Measurements from ENCODE around the gene CAB39. TPM values are rescaled to one million over a fixed set of nuclear protein-coding genes. Genes with fewer than 3 reads are reported as not detected.

Gene CAB39
- polyA plus RNA-seq, 1 experiment = 23.6 TPM

DNA sequence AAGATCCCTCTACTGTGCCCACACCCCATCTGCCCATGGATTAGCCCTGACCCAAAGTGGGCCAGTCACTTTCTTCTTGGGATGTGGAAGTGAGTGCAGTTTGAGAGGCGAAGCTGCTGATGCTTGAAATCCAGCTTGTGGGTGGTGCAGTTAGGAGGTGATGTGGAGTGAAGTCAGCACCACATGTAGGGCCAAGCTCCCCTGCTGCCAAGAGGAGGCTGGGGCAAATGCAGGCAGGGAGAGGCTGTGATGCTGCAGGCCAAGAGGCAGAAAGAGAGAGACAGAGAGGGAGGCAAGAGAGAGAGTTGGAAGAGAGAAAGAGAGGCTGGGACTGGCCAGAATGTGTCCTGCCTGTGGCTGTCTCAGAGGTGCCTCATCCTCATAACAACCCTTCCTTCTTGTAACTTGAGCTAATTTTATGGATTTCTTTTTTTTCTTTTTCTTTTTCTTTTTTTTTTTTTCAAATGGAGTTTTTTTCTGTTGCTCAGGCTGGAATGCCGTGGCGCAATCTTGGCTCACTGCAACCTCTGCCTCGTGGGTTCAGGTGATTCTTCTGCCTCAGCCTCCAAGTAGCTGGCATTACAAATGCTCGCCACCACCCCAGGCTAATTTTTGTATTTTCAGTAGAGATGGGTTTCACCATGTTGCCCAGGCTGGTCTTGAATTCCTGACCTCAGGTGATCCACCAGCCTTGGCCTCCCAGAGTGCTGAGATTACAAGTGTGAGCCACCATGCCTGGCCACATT lies 35.3 kb upstream of the CAB39 start:
- DNase-seq (ENCODE audit: low read depth) = no peak
- ChIA-PET POLR2A (no interaction called here), CTCF (interaction anchor here (0.6 kb wide), 1 partner anchor 213 kb away, joined by 3 read pairs; no protein-coding TSS in a partner anchor)

GRCh38 chr2:230678018-230678417 lies 34.6 kb upstream of the CAB39 start:
- DNase-seq (ENCODE audit: low read depth) = no peak
- Histone ChIP-seq H3K36me3 (ENCODE audit: control insufficient read depth, insufficient read depth, low read length) (no peaks in the 10 kb centered on the region), H3K27me3 (ENCODE audit: control insufficient read depth, insufficient read depth, low read length) (peaks cover 3% of the 10 kb centered on the region), H3K4me3 (ENCODE audit: low read depth, low read length) (no peak overlapping the region)
- TF ChIP-seq, protein P1, sequence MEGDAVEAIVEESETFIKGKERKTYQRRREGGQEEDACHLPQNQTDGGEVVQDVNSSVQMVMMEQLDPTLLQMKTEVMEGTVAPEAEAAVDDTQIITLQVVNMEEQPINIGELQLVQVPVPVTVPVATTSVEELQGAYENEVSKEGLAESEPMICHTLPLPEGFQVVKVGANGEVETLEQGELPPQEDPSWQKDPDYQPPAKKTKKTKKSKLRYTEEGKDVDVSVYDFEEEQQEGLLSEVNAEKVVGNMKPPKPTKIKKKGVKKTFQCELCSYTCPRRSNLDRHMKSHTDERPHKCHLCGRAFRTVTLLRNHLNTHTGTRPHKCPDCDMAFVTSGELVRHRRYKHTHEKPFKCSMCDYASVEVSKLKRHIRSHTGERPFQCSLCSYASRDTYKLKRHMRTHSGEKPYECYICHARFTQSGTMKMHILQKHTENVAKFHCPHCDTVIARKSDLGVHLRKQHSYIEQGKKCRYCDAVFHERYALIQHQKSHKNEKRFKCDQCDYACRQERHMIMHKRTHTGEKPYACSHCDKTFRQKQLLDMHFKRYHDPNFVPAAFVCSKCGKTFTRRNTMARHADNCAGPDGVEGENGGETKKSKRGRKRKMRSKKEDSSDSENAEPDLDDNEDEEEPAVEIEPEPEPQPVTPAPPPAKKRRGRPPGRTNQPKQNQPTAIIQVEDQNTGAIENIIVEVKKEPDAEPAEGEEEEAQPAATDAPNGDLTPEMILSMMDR (IDR thresholded peaks at IDR 0.05; ENCODE audit: insufficient read depth, low read depth, low read length) = no peak
- CTCF ChIA-PET = no interaction called here
- POLR2A ChIA-PET = no interaction called here

More for the DNA sequence above, 35.3 kb upstream of the CAB39 start:
- TF ChIP-seq, protein P1 (IDR thresholded peaks at IDR 0.05; ENCODE audit: insufficient read depth, low read depth, low read length) = no peak
- Histone ChIP-seq H3K36me3 (ENCODE audit: control insufficient read depth, insufficient read depth, low read length) (no peaks in the 10 kb centered on the region), H3K27me3 (ENCODE audit: control insufficient read depth, insufficient read depth, low read length) (peaks cover 3% of the 10 kb centered on the region), H3K4me3 (ENCODE audit: low read depth, low read length) (no peak overlapping the region)

- H3K36me3 ChIP-seq (ENCODE audit: control insufficient read depth, insufficient read depth, low read length) = no peaks in the 10 kb centered on the region
- ChIA-PET CTCF (no interaction called here), POLR2A (no interaction called here)
- H3K27me3 ChIP-seq (ENCODE audit: control insufficient read depth, insufficient read depth, low read length) = peaks cover 3% of the 10 kb centered on the region
- DNase-seq (ENCODE audit: low read depth) = no peak
- no peak overlapping the region for H3K4me3 ChIP-seq (ENCODE audit: low read depth, low read length)
- TF ChIP-seq, protein P1 (IDR thresholded peaks at IDR 0.05; ENCODE audit: insufficient read depth, low read depth, low read length) = no peak
Measured at GRCh38 chr2:230678451-230678850, 34.2 kb upstream of the CAB39 start.

DNA sequence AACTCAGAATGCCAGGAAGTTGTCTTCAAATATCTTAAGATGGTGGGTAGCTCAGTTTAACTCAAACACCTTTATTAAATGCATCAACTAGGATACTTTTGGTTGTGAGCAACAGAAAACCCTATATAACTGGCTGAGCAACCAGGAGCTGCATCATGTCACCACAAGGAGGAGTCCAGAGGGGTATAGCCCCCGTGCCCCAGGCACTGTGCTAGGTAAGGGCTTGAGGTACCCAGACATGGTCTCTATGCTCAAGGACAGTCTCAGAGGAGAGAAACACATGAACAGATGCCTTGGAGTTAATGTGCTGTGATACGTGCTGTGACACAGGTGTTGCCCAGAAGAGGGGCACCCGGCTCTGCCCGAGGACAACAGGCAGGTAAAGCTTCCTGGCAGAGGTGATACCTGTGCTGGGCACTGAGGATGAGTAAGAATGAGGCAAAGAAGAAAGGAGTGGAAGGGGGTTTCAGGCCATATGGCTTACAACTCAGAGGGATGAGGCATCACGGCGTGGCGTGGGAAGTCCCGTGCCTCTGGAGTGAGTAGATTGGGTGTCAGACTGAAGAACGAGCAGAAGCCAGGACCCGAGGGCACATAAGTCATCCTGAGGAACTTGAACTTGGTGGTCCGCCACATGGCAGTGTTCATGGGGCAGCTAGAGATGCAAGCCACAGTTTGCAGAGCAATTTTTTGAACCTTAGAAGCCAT lies 32.0 kb upstream of the CAB39 start:
- POLR2A ChIA-PET = no interaction called here

DNA sequence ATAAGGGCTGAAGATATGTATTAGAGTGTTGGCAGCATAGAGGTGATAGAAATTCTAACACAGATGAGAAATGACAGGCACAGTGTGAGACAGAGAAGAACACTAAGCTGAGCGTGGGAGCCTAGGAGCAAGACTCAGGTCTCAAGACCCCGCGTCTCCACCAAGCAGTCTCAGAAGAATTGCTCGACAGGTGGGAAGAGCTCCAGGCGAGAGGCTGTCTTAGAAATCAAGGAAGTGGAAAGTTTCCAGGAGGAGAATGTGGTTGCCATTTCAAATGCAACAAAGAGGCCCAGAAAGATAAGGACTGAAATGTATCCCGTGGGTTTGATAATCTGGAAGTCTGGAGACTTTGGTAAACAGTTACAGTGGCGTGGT lies 31.5 kb upstream of the CAB39 start:
- TF ChIP-seq, protein P1 (IDR thresholded peaks at IDR 0.05; ENCODE audit: insufficient read depth, low read depth, low read length) = no peak
- Histone ChIP-seq H3K4me3 (ENCODE audit: low read depth, low read length) (no peak overlapping the region), H3K36me3 (ENCODE audit: control insufficient read depth, insufficient read depth, low read length) (no peaks in the 10 kb centered on the region), H3K27me3 (ENCODE audit: control insufficient read depth, insufficient read depth, low read length) (no peaks in the 10 kb centered on the region)
- ChIA-PET CTCF (interaction anchor here (1.8 kb wide), 1 partner anchor 117 kb away, joined by 5 read pairs; no protein-coding TSS in a partner anchor), POLR2A (no interaction called here)
- no peak for DNase-seq (ENCODE audit: low read depth)

More for the DNA sequence above, 32.0 kb upstream of the CAB39 start:
- TF ChIP-seq, protein P1 (IDR thresholded peaks at IDR 0.05; ENCODE audit: insufficient read depth, low read depth, low read length) = no peak
- Histone ChIP-seq H3K36me3 (ENCODE audit: control insufficient read depth, insufficient read depth, low read length) (no peaks in the 10 kb centered on the region), H3K4me3 (ENCODE audit: low read depth, low read length) (no peak overlapping the region), H3K27me3 (ENCODE audit: control insufficient read depth, insufficient read depth, low read length) (no peaks in the 10 kb centered on the region; the same call in 1 of the 2 replicates)
- CTCF ChIA-PET = interaction anchor here (1.0 to 1.8 kb wide), 2 partner anchors 17 to 117 kb away, joined by 3 to 5 read pairs; no protein-coding TSS in a partner anchor
- DNase-seq (ENCODE audit: low read depth) = peak; percentile 51
